OCI-LY3 (cell line): ENCODE data around the gene CDC14B.
A peak's percentile ranks its signal among the peaks of the same experiment; 100 is the strongest.

Experiments used
- H2AFZ ChIP-seq: fragments of 200-600, 300-600 bp; shearing (Covaris generic); 2 replicates; pipeline ENCODE4 v1.6.0; 2014; ENCODE audit warnings: antibody characterized with exemption, low read depth, low read length
- H3K27ac ChIP-seq: fragments of 200-600, 300-600 bp; sonication (generic); 2 replicates; pipeline ENCODE4 v1.5.1; 2014; ENCODE audit warnings: mild to moderate bottlenecking, low read length, moderate library complexity, mixed read lengths
- H3K27me3 ChIP-seq: fragments of 200-600, 300-600 bp; sonication (generic); 2 replicates; pipeline ENCODE4 v1.6.1; 2014; ENCODE audit warnings: low read depth, low read length, mixed read lengths
- H3K36me3 ChIP-seq: fragments of 200-600, 300-600 bp; sonication (generic); replicated peaks from 2 replicates; pipeline ENCODE3; 2014; ENCODE audit warnings: low read depth, low read length, mixed read lengths
- H3K4me1 ChIP-seq: fragments of 300-600, 200-600 bp; sonication (generic); 2 replicates; pipeline ENCODE4 v1.6.1; 2014; ENCODE audit warnings: low read length, mixed read lengths
- H3K4me2 ChIP-seq: fragments of 200-600, 300-600 bp; sonication (generic); 2 replicates; pipeline ENCODE4 v1.6.1; 2014; ENCODE audit warnings: low read length, mixed read lengths
- H3K4me3 ChIP-seq: fragments of 300-600, 200-600 bp; sonication (generic); 2 replicates; pipeline ENCODE4 v1.5.1; 2014; ENCODE audit warnings: antibody characterized with exemption, mild to moderate bottlenecking, low read length, moderate library complexity
- H3K79me2 ChIP-seq: fragments of 300-600, 200-600 bp; shearing (Covaris generic); 2 replicates; pipeline ENCODE4 v1.6.1; 2014; ENCODE audit warnings: mild to moderate bottlenecking, low read length, mixed read lengths
- H3K9ac ChIP-seq: fragments of 300-600, 200-600 bp; shearing (Covaris generic); 2 replicates; pipeline ENCODE4 v1.6.0; 2014; ENCODE audit warnings: mild to moderate bottlenecking, low read length, moderate library complexity
- H3K9me3 ChIP-seq: fragments of 200-600, 300-600 bp; shearing (Covaris generic); 2 replicates; pipeline ENCODE4 v1.6.1; 2014; ENCODE audit warnings: low read length, mixed read lengths; ENCODE audit not compliant: insufficient read depth
- H4K20me1 ChIP-seq: fragments of 200-600, 300-600 bp; sonication (generic); 2 replicates; pipeline ENCODE4 v1.6.1; 2016; ENCODE audit warnings: low read length, mixed read lengths; ENCODE audit not compliant: insufficient read depth
- CTCF ChIP-seq: fragments of 200-600, 300-600 bp; sonication (generic); IDR thresholded peaks from 2 replicates; pipeline ENCODE4 v1.5.1; 2014; ENCODE audit warnings: antibody characterized with exemption, low read length, low read depth
- EZH2phosphoT487 ChIP-seq: fragments of 200-600 bp; shearing (Covaris generic); IDR thresholded peaks from 2 replicates; pipeline ENCODE4 v1.6.1; 2018; ENCODE audit warnings: antibody characterized with exemption, mixed run types, low read depth

Gene CDC14B

GRCh38 chr9:96655198-96655851 lies 35.7 kb upstream of the CDC14B start, which contains the start of gene PRXL2C:
TSS of gene PRXL2C (minus strand) at chr9:96655317. CDS start at chr9:96655281, 36 bp downstream.
- peak within 1 kb of the TSS; percentile 76; the same call in 1 of the 2 replicates for H2AFZ ChIP-seq
- no peaks in the 10 kb centered on the region for H3K27me3 ChIP-seq
- peaks cover 4% of the 10 kb centered on the region for H3K4me1 ChIP-seq
- H3K9me3 ChIP-seq, result no peaks in the 10 kb centered on the region
- H3K36me3 ChIP-seq, result no peaks in the 10 kb centered on the region
- no peaks in the 10 kb centered on the region for H4K20me1 ChIP-seq
- peak within 1 kb of the TSS; percentile 78 for H3K4me2 ChIP-seq
- no peak for TF ChIP-seq CTCF
- H3K4me3 ChIP-seq, result peak within 1 kb of the TSS; percentile 87
- H3K79me2 ChIP-seq, result no peaks in the 10 kb centered on the region
- no peak within 1 kb of the TSS for H3K27ac ChIP-seq
- peak within 1 kb of the TSS; percentile 72 for H3K9ac ChIP-seq

- Histone ChIP-seq H3K27ac (no peak overlapping the region), H3K36me3 (no peaks in the 10 kb centered on the region), H3K4me1 (peaks cover 3% of the 10 kb centered on the region; the same call in 1 of the 2 replicates), H3K79me2 (no peaks in the 10 kb centered on the region), H3K4me3 (peak overlapping the region; percentile 87), H3K4me2 (peak overlapping the region; percentile 74), H4K20me1 (no peaks in the 10 kb centered on the region), H3K27me3 (no peaks in the 10 kb centered on the region), H3K9ac (peak overlapping the region; percentile 39), H3K9me3 (no peaks in the 10 kb centered on the region), H2AFZ (peak overlapping the region; percentile 37; the same call in 1 of the 2 replicates)
- no peak for TF ChIP-seq CTCF
- no peak for TF ChIP-seq EZH2phosphoT487
Measured at GRCh38 chr9:96654450-96655197, 35.0 kb upstream of the CDC14B start.

GRCh38 chr9:96651626-96652025 lies 32.0 kb upstream of the CDC14B start:
- no peak overlapping the region for H2AFZ ChIP-seq
- H3K4me3 ChIP-seq, result no peak overlapping the region
- H4K20me1 ChIP-seq, result no peaks in the 10 kb centered on the region
- H3K79me2 ChIP-seq, result no peaks in the 10 kb centered on the region
- no peak overlapping the region for H3K27ac ChIP-seq
- no peaks in the 10 kb centered on the region for H3K27me3 ChIP-seq
- peaks cover 4% of the 10 kb centered on the region for H3K4me1 ChIP-seq
- H3K9me3 ChIP-seq, result no peaks in the 10 kb centered on the region
- H3K36me3 ChIP-seq, result no peaks in the 10 kb centered on the region
- H3K4me2 ChIP-seq, result no peak overlapping the region
- TF ChIP-seq CTCF, result peak; percentile 69
- no peak for TF ChIP-seq EZH2phosphoT487
- H3K9ac ChIP-seq, result no peak overlapping the region

- Histone ChIP-seq H3K79me2 (no peaks in the 10 kb centered on the region), H3K9me3 (no peaks in the 10 kb centered on the region), H3K4me3 (no peak overlapping the region), H3K27me3 (no peaks in the 10 kb centered on the region), H3K4me2 (no peak overlapping the region), H4K20me1 (no peaks in the 10 kb centered on the region), H3K4me1 (peaks cover 6% of the 10 kb centered on the region), H2AFZ (no peak overlapping the region), H3K27ac (no peak overlapping the region), H3K36me3 (no peaks in the 10 kb centered on the region), H3K9ac (no peak overlapping the region)
- TF ChIP-seq CTCF (no peak), EZH2phosphoT487 (no peak)
Measured at GRCh38 chr9:96649620-96650324, 30.1 kb upstream of the CDC14B start.
